Adipocyte (in vitro differentiated cells): Measurements from ENCODE around the gene TRABD2A.

Source experiments
- DNase-seq: peaks from one replicate; pipeline ENCODE4 v3.0.0-alpha.2; 2015; ENCODE audit warnings: low read depth
- H3K27me3 ChIP-seq: replicated peaks from 2 replicates; pipeline ENCODE4 v1.7.0; 2013; ENCODE audit warnings: mild to moderate bottlenecking, low read length, moderate library complexity; ENCODE audit not compliant: control insufficient read depth, insufficient read depth
- H3K36me3 ChIP-seq: 2 replicates; pipeline ENCODE4 v1.7.0; 2013; ENCODE audit warnings: low read length, mild to moderate bottlenecking, moderate library complexity; ENCODE audit not compliant: control insufficient read depth, insufficient read depth, severe bottlenecking
- H3K4me1 ChIP-seq: 2 replicates; pipeline ENCODE4 v1.7.0; 2013; ENCODE audit warnings: mild to moderate bottlenecking, low read length, moderate library complexity; ENCODE audit not compliant: control insufficient read depth, insufficient read depth
- H3K4me3 ChIP-seq: 2 replicates; pipeline ENCODE4 v1.7.0; 2013; ENCODE audit warnings: mild to moderate bottlenecking, low read length, moderate library complexity
- H3K9ac ChIP-seq: 2 replicates; pipeline ENCODE4 v1.7.0; 2013; ENCODE audit warnings: mild to moderate bottlenecking, low read length, moderate library complexity
- H3K9me3 ChIP-seq: 2 replicates; pipeline ENCODE4 v1.7.0; 2013; ENCODE audit warnings: mild to moderate bottlenecking, low read length, moderate library complexity; ENCODE audit not compliant: control insufficient read depth

Gene TRABD2A

DNA sequence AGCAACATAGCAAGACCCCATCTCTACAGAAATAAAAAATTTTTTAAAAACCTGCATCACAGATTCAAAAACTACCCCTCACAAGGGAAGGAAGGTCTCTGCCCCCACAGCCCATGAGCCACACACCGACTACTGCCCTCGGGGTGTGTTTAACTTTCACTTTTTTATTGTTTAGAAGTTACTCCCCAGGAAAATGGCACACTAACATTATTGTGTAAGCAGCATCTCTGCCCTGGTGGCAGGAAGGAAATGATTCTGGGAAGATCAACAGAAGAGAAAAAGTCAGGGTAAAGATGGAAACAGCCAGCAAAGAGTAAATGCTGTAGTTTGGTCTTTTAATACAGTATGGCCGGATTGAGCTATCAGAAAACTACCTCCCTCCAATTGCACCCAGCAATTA is 21.9 kb downstream of the TRABD2A start:
- Histone ChIP-seq H3K9ac (no peak overlapping the region), H3K4me3 (no peak overlapping the region), H3K36me3 (no peaks in the 10 kb centered on the region), H3K27me3 (no peaks in the 10 kb centered on the region), H3K9me3 (no peaks in the 10 kb centered on the region), H3K4me1 (no peaks in the 10 kb centered on the region)
- no peak for DNase-seq

GRCh38 chr2:84858123-84858522 is 22.8 kb downstream of the TRABD2A start:
- Histone ChIP-seq H3K9me3 (no peaks in the 10 kb centered on the region), H3K4me1 (no peaks in the 10 kb centered on the region), H3K9ac (no peak overlapping the region), H3K36me3 (no peaks in the 10 kb centered on the region), H3K27me3 (no peaks in the 10 kb centered on the region), H3K4me3 (no peak overlapping the region)
- no peak for DNase-seq

- no peaks in the 10 kb centered on the region for H3K9me3 ChIP-seq
- no peak for DNase-seq
- no peaks in the 10 kb centered on the region for H3K4me1 ChIP-seq
- H3K9ac ChIP-seq: no peak overlapping the region
- no peaks in the 10 kb centered on the region for H3K27me3 ChIP-seq
- no peaks in the 10 kb centered on the region for H3K36me3 ChIP-seq
- no peak overlapping the region for H3K4me3 ChIP-seq
Observed at GRCh38 chr2:84857566-84857965, 23.3 kb downstream of the TRABD2A start.

GRCh38 chr2:84856787-84857186 is 24.1 kb downstream of the TRABD2A start:
- no peak overlapping the region for H3K4me3 ChIP-seq
- no peaks in the 10 kb centered on the region for H3K27me3 ChIP-seq
- H3K9me3 ChIP-seq: no peaks in the 10 kb centered on the region
- no peak overlapping the region for H3K9ac ChIP-seq
- H3K36me3 ChIP-seq: no peaks in the 10 kb centered on the region
- no peaks in the 10 kb centered on the region for H3K4me1 ChIP-seq
- no peak for DNase-seq

- no peak overlapping the region for H3K4me3 ChIP-seq
- H3K9ac ChIP-seq: no peak overlapping the region
- H3K27me3 ChIP-seq: no peaks in the 10 kb centered on the region
- H3K9me3 ChIP-seq: no peaks in the 10 kb centered on the region
- DNase-seq: no peak
- H3K4me1 ChIP-seq: no peaks in the 10 kb centered on the region
- no peaks in the 10 kb centered on the region for H3K36me3 ChIP-seq
Observed at GRCh38 chr2:84855731-84856130, 25.2 kb downstream of the TRABD2A start.

- no peaks in the 10 kb centered on the region for H3K27me3 ChIP-seq
- H3K4me1 ChIP-seq: no peaks in the 10 kb centered on the region
- no peak overlapping the region for H3K4me3 ChIP-seq
- no peaks in the 10 kb centered on the region for H3K9me3 ChIP-seq
- H3K36me3 ChIP-seq: no peaks in the 10 kb centered on the region
- DNase-seq: no peak
- H3K9ac ChIP-seq: no peak overlapping the region
Observed at GRCh38 chr2:84854850-84855249, 26.0 kb downstream of the TRABD2A start.

- H3K9me3 ChIP-seq: no peaks in the 10 kb centered on the region
- no peaks in the 10 kb centered on the region for H3K36me3 ChIP-seq
Observed at GRCh38 chr2:84851876-84852275, 29.0 kb downstream of the TRABD2A start.

DNA sequence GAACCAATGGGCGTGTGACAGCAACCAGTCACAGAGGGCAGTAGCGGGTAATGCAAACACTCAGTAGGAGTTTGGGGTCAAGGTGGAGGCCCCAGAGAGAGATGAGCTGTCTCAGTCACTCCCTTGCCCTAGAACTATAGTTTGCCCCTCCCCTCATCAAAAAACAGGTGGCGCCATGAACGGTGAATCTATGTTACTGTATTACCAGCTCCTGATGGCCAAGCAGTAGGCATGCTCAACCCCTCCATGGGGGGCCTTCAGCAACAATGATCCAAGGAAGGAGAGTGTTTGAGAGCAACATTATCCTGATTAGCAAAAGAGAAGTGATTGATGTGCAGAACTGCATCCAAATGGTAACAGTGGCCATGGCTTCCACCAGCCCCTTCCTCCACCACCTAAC is 30.4 kb downstream of the TRABD2A start:
- no peak overlapping the region for H3K4me3 ChIP-seq
- no peak for DNase-seq
- H3K36me3 ChIP-seq: no peaks in the 10 kb centered on the region
- H3K27me3 ChIP-seq: no peaks in the 10 kb centered on the region
- H3K9ac ChIP-seq: no peak overlapping the region
- peaks cover 4% of the 10 kb centered on the region for H3K4me1 ChIP-seq
- H3K9me3 ChIP-seq: no peaks in the 10 kb centered on the region

More at GRCh38 chr2:84851876-84852275, 29.0 kb downstream of the TRABD2A start:
- H3K27me3 ChIP-seq: no peaks in the 10 kb centered on the region
- H3K4me1 ChIP-seq: no peaks in the 10 kb centered on the region
- H3K4me3 ChIP-seq: no peak overlapping the region
- DNase-seq: no peak
- H3K9ac ChIP-seq: no peak overlapping the region

GRCh38 chr2:84849271-84849952 is 31.5 kb downstream of the TRABD2A start:
- H3K9ac ChIP-seq: no peak overlapping the region
- DNase-seq: peak; percentile 64
- no peaks in the 10 kb centered on the region for H3K36me3 ChIP-seq
- no peak overlapping the region for H3K4me3 ChIP-seq
- peaks cover 4% of the 10 kb centered on the region for H3K4me1 ChIP-seq
- no peaks in the 10 kb centered on the region for H3K9me3 ChIP-seq
- no peaks in the 10 kb centered on the region for H3K27me3 ChIP-seq

DNA sequence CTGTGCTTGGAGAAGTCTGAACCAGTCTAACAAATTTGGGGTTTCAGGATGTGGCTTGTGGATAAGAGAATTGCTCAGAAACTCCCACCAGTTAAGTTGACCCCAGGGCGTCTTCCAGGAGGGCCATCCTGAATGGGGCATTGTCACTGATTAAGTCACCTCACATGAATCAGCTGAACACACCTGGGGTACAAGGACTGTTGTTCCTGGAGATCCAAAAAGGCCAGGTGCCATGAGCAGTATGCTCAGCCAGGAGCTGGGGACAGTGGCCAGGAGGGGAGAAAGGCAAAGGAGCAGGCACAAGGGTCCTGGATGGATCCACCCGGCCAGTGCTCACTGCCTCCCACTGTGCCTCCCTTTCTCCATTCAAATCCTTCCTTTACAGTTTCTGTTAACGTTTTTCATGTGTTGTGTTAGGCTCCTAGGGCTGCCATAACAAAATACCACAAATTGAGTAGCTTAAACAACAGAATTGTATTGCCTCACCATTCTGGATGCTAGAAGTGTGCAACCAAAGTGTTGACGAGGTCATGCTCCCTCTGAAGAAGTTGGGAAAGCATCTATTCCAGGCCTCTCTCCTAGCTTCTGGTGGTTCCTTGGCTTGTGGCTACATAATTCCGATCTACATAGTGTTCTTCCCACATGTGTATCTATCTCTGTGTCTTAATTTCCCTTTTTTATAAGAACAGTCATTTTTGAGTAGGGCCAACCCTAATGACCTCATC is 33.4 kb downstream of the TRABD2A start:
- Histone ChIP-seq H3K4me1 (peaks cover 4% of the 10 kb centered on the region), H3K9ac (no peak overlapping the region), H3K27me3 (no peaks in the 10 kb centered on the region), H3K36me3 (no peaks in the 10 kb centered on the region), H3K4me3 (no peak overlapping the region), H3K9me3 (no peaks in the 10 kb centered on the region)
- DNase-seq: no peak

GRCh38 chr2:84846741-84847142 is 34.1 kb downstream of the TRABD2A start:
- Histone ChIP-seq H3K4me1 (peaks cover 4% of the 10 kb centered on the region), H3K27me3 (no peaks in the 10 kb centered on the region), H3K4me3 (no peak overlapping the region), H3K9me3 (no peaks in the 10 kb centered on the region), H3K9ac (no peak overlapping the region), H3K36me3 (no peaks in the 10 kb centered on the region)
- DNase-seq: peak; percentile 46
